Measurements from ENCODE around the gene HTRA3. TPM values are rescaled to one million over a fixed set of nuclear protein-coding genes. Genes with fewer than 3 reads are reported as not detected.

The HTRA3 gene
- total and polyA plus RNA-seq, 2 experiments from 2014 or later = 1.3 to 3.6 TPM

- Mint-ChIP-seq H3K27me3 (ENCODE audit: insufficient read depth, low read depth, poor library complexity) (peaks cover 15% of the 10 kb centered on the region), H3K4me3 (no peak overlapping the region), H3K27ac (peak overlapping the region; percentile 59; the same call in 1 of the 2 replicates), H3K36me3 (ENCODE audit: low read depth) (peaks cover 2% of the 10 kb centered on the region; the same call in 1 of the 3 replicates), H3K9me3 (0 out of 3 replicates have a peak, but pooled peaks cover 2% of the 10 kb centered on the region), H3K4me1 (peaks cover 34% of the 10 kb centered on the region)
- Histone ChIP-seq H3K9me2 (ENCODE audit: insufficient read depth) (peaks cover 4% of the 10 kb centered on the region; the same call in 1 of the 2 replicates), H3K79me2 (replicated peaks; ENCODE audit: insufficient read depth) (no peaks in the 10 kb centered on the region), H3K27me3 (ENCODE audit: insufficient read depth) (peaks cover 2% of the 10 kb centered on the region; the same call in 1 of the 2 replicates), H3K4me1 (ENCODE audit: insufficient read depth) (no peaks in the 10 kb centered on the region; the same call in 1 of the 2 replicates), H3K4me3 (no peak overlapping the region), H4K20me1 (replicated peaks; ENCODE audit: insufficient read depth) (no peaks in the 10 kb centered on the region), H2AFZ (no peak overlapping the region), H3K27ac (ENCODE audit: low read depth) (no peak overlapping the region), H3K36me3 (ENCODE audit: insufficient read depth) (no peaks in the 10 kb centered on the region), H3F3A (replicated peaks; ENCODE audit: low read depth) (no peaks in the 10 kb centered on the region), H3K4me2 (no peak overlapping the region)
- ATAC-seq (peak; percentile 18), DNase-seq (ENCODE audit: low spot score) (no peak)
- TF ChIP-seq POLR2AphosphoS5 (IDR thresholded peaks at IDR 0.05; ENCODE audit: low read depth) (no peak), REST (IDR thresholded peaks at IDR 0.05; ENCODE audit: unreplicated experiment) (no peak), STAT1 (IDR thresholded peaks at IDR 0.05; ENCODE audit: unreplicated experiment) (no peak), ZNF331 (CRISPR knock-in tag; IDR thresholded peaks at IDR 0.05; ENCODE audit: low read depth) (no peak), JUNB (IDR thresholded peaks at IDR 0.05; ENCODE audit: unreplicated experiment) (no peak), ETS1 (IDR thresholded peaks at IDR 0.05) (no peak), NANOG (IDR thresholded peaks at IDR 0.05; ENCODE audit: borderline replicate concordance) (no peak), ZNF114 (CRISPR knock-in tag; IDR thresholded peaks at IDR 0.05) (no peak), ZNF462 (CRISPR knock-in tag; IDR thresholded peaks at IDR 0.05) (no peak), EZH2phosphoT487 (IDR thresholded peaks at IDR 0.05; ENCODE audit: unreplicated experiment) (no peak), CTCF (conservative IDR thresholded peaks at IDR 0.05; ENCODE audit: low read depth in 2 of 2) (no peak), EZH2 (IDR thresholded peaks at IDR 0.05; ENCODE audit: low read depth, unreplicated experiment) (no peak), CREB1 (CRISPR knock-in tag; IDR thresholded peaks at IDR 0.05; ENCODE audit: low read depth) (no peak)
These were observed 81.4 kb downstream of the HTRA3 start for GRCh38 chr4:8350841-8351461.
